Activated CD8-positive, alpha-beta memory T cell treated with anti-CD3 and anti-CD28 coated beads for 1 hour (primary cell): ENCODE data around the gene GIPC2.
A peak's percentile ranks its signal among the peaks of the same experiment; 100 is the strongest.
"Not testable (repeated sequence)": the region's sequence is repeated elsewhere in the genome, so short reads cannot be mapped to it uniquely, and the experiment has no call there.

ENCODE experiments used
- DNase-seq, 2 donors: peaks; one replicate each; pipeline ENCODE4 v3.0.0-alpha.2; 2020; ENCODE audit warnings: low read depth in 1 of 2; ENCODE audit errors: extremely low read depth in 1 of 2

GIPC2 gene

GRCh38 chr1:78045926-78046778 lies at the start of gene GIPC2:
TSS of gene GIPC2 (plus strand) at chr1:78045966. CDS start at chr1:78046095, 129 bp downstream.
- no peak for DNase-seq

- DNase-seq = no peak
Measured at GRCh38 chr1:77996734-77997133, 49.0 kb upstream of the GIPC2 start.

- not testable (repeated sequence) for DNase-seq
Measured at GRCh38 chr1:78000536-78000935, 45.2 kb upstream of the GIPC2 start.

- no peak for DNase-seq
Measured at GRCh38 chr1:78003070-78003746, 42.6 kb upstream of the GIPC2 start.

GRCh38 chr1:78003882-78004718 lies 41.7 kb upstream of the GIPC2 start:
- DNase-seq = no peak

- peak; percentile 13 to 30 for DNase-seq
Measured at GRCh38 chr1:78004719-78005447, 40.9 kb upstream of the GIPC2 start, which contains the start of gene DNAJB4. TSS of gene DNAJB4 (plus strand) at chr1:78004939. CDS start at chr1:78005111, 172 bp downstream.

- no peak for DNase-seq
Measured at GRCh38 chr1:78005448-78005722, 40.4 kb upstream of the GIPC2 start.

GRCh38 chr1:78005755-78006154 lies 40.0 kb upstream of the GIPC2 start:
- no peak for DNase-seq

- DNase-seq = no peak
Measured at GRCh38 chr1:78006521-78006920, 39.2 kb upstream of the GIPC2 start.

GRCh38 chr1:78007677-78008341 lies 38.0 kb upstream of the GIPC2 start:
- DNase-seq = no peak

- DNase-seq = no peak
Measured at GRCh38 chr1:78009276-78009675, 36.5 kb upstream of the GIPC2 start.

GRCh38 chr1:78009836-78010235 lies 35.9 kb upstream of the GIPC2 start:
- no peak for DNase-seq

GRCh38 chr1:78011050-78011449 lies 34.7 kb upstream of the GIPC2 start:
- DNase-seq = no peak

- no peak for DNase-seq
Measured at GRCh38 chr1:78015148-78015547, 30.6 kb upstream of the GIPC2 start.

GRCh38 chr1:78019024-78019423 lies 26.7 kb upstream of the GIPC2 start:
- DNase-seq = no peak

GRCh38 chr1:78021134-78021533 lies 24.6 kb upstream of the GIPC2 start:
- not testable (repeated sequence) for DNase-seq

- no peak for DNase-seq
Measured at GRCh38 chr1:78029793-78030192, 16.0 kb upstream of the GIPC2 start.

- no peak for DNase-seq
Measured at GRCh38 chr1:78032996-78033796, 12.6 kb upstream of the GIPC2 start.

- DNase-seq = no peak
Measured at GRCh38 chr1:78033797-78034172, 12.0 kb upstream of the GIPC2 start.
